ENCODE measurements around the gene OPCML. TPM values are rescaled to one million over a fixed set of nuclear protein-coding genes. Genes with fewer than 3 reads are reported as not detected.
A peak's percentile ranks its signal among the peaks of the same experiment; 100 is the strongest.

The OPCML gene
- total and polyA plus RNA-seq, 2 experiments from 2014 or later: 1.2 to 4.4 TPM

DNA sequence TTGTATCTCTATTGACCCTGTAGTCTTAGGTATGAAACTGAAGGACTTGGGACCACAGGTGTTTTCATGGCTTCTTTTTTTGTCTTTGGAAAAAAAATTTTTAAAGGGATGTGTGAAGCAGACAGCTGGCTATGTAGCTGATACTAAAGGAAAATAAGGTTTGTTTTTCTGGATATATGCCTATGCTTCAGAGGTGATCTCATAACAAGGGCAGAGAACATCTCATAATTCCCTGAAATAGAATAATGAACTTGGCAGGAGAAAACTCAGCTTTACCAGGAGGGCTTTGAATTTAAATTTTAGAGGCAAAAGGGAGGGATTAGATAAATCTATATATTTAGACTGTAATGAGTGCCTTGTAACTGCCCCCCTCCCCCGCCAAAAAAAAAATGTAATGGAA, 714.9 kb downstream of the OPCML start:
- peaks cover 12% of the 10 kb centered on the region; the same call in 1 of the 2 replicates for H3K9me2 ChIP-seq (ENCODE audit: insufficient read depth)
- no peak overlapping the region for H3K4me3 ChIP-seq
- no peak overlapping the region for H2AFZ ChIP-seq
- peaks cover 27% of the 10 kb centered on the region for H3K4me1 Mint-ChIP-seq
- no peak for ATAC-seq
- H3K79me2 ChIP-seq (replicated peaks; ENCODE audit: insufficient read depth): no peaks in the 10 kb centered on the region
- H3K27ac Mint-ChIP-seq: no peak overlapping the region
- H3K9me3 Mint-ChIP-seq: no peaks in the 10 kb centered on the region
- H3K27ac ChIP-seq (ENCODE audit: low read depth): no peak overlapping the region
- H3F3A ChIP-seq (replicated peaks; ENCODE audit: low read depth): no peaks in the 10 kb centered on the region
- no peaks in the 10 kb centered on the region for H4K20me1 ChIP-seq (replicated peaks; ENCODE audit: insufficient read depth)
- H3K27me3 ChIP-seq (ENCODE audit: insufficient read depth): no peaks in the 10 kb centered on the region
- TF ChIP-seq JUNB (IDR thresholded peaks at IDR 0.05; ENCODE audit: unreplicated experiment): no peak
- H3K36me3 ChIP-seq (ENCODE audit: insufficient read depth): no peaks in the 10 kb centered on the region
- H3K4me2 ChIP-seq: no peak overlapping the region
- no peaks in the 10 kb centered on the region for H3K27me3 Mint-ChIP-seq (ENCODE audit: insufficient read depth, low read depth, poor library complexity)
- H3K36me3 Mint-ChIP-seq (ENCODE audit: low read depth): no peaks in the 10 kb centered on the region
- H3K4me1 ChIP-seq (ENCODE audit: insufficient read depth): peaks cover 9% of the 10 kb centered on the region; the same call in 1 of the 2 replicates
- DNase-seq (ENCODE audit: low spot score): no peak
- no peak overlapping the region for H3K4me3 Mint-ChIP-seq

DNA sequence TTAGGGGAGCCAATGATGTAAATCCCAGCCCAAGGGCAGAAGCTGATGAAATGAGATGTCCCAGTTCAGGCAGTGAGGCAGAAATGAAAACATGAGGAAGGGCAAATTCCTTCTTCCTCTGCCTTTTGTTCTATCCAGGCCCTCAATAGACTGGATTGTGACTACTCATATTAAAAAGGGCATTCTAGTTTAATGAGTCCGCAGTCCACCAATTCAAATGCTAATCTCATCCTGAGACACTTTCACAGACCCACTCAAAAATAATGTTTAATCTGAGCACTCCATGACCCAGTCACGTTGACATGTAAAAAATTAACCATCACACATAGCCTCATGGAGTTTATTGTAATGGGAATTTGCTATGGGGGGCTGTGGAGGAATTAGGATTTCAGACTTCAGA, 717.9 kb downstream of the OPCML start:
- no peaks in the 10 kb centered on the region for H3K27me3 Mint-ChIP-seq (ENCODE audit: insufficient read depth, low read depth, poor library complexity)
- H3K4me1 Mint-ChIP-seq: peaks cover 15% of the 10 kb centered on the region

DNA sequence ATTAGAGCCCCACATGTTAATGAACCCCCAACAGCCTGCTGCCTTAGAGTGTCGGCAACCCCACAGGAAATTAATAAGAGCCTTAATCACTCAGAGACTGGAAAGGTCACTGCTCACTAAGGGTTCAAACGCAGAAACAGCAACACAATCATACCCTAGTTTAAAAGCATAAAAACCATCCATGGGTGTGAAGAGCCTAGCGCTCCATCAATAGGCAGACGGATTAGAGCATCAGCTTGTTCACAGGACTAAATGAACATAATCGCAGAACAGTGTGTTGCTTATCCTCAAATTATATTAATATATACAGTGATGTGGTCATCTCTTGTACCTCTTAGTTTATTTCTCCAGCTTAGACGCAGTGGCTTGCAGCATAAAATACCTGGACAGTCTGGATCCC, 720.7 kb downstream of the OPCML start:
- Histone ChIP-seq H3K36me3 (ENCODE audit: insufficient read depth) (no peaks in the 10 kb centered on the region), H3K79me2 (replicated peaks; ENCODE audit: insufficient read depth) (no peaks in the 10 kb centered on the region), H3K4me2 (no peak overlapping the region), H3K9me2 (ENCODE audit: insufficient read depth) (peaks cover 7% of the 10 kb centered on the region; the same call in 1 of the 2 replicates), H3K27me3 (ENCODE audit: insufficient read depth) (no peaks in the 10 kb centered on the region), H3F3A (replicated peaks; ENCODE audit: low read depth) (no peaks in the 10 kb centered on the region), H4K20me1 (replicated peaks; ENCODE audit: insufficient read depth) (no peaks in the 10 kb centered on the region), H3K4me3 (no peak overlapping the region), H3K4me1 (ENCODE audit: insufficient read depth) (peaks cover 18% of the 10 kb centered on the region), H3K27ac (ENCODE audit: low read depth) (no peak overlapping the region), H2AFZ (no peak overlapping the region)
- H3K36me3 Mint-ChIP-seq (ENCODE audit: low read depth): no peaks in the 10 kb centered on the region
- DNase-seq (ENCODE audit: low spot score) (no peak), ATAC-seq (no peak)
- H3K27me3 Mint-ChIP-seq (ENCODE audit: insufficient read depth, low read depth, poor library complexity): peaks cover 1% of the 10 kb centered on the region
- H3K4me3 Mint-ChIP-seq: no peak overlapping the region
- H3K9me3 Mint-ChIP-seq: no peaks in the 10 kb centered on the region
- H3K27ac Mint-ChIP-seq: no peak overlapping the region
- peaks cover 21% of the 10 kb centered on the region for H3K4me1 Mint-ChIP-seq
- no peak for TF ChIP-seq ZNF114 (CRISPR knock-in tag; IDR thresholded peaks at IDR 0.05)
- TF ChIP-seq POLR2AphosphoS5 (IDR thresholded peaks at IDR 0.05; ENCODE audit: low read depth): no peak
- TF ChIP-seq, protein P1, sequence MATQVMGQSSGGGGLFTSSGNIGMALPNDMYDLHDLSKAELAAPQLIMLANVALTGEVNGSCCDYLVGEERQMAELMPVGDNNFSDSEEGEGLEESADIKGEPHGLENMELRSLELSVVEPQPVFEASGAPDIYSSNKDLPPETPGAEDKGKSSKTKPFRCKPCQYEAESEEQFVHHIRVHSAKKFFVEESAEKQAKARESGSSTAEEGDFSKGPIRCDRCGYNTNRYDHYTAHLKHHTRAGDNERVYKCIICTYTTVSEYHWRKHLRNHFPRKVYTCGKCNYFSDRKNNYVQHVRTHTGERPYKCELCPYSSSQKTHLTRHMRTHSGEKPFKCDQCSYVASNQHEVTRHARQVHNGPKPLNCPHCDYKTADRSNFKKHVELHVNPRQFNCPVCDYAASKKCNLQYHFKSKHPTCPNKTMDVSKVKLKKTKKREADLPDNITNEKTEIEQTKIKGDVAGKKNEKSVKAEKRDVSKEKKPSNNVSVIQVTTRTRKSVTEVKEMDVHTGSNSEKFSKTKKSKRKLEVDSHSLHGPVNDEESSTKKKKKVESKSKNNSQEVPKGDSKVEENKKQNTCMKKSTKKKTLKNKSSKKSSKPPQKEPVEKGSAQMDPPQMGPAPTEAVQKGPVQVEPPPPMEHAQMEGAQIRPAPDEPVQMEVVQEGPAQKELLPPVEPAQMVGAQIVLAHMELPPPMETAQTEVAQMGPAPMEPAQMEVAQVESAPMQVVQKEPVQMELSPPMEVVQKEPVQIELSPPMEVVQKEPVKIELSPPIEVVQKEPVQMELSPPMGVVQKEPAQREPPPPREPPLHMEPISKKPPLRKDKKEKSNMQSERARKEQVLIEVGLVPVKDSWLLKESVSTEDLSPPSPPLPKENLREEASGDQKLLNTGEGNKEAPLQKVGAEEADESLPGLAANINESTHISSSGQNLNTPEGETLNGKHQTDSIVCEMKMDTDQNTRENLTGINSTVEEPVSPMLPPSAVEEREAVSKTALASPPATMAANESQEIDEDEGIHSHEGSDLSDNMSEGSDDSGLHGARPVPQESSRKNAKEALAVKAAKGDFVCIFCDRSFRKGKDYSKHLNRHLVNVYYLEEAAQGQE (IDR thresholded peaks at IDR 0.05; ENCODE audit: unreplicated experiment): no peak
- TF ChIP-seq, protein P2, sequence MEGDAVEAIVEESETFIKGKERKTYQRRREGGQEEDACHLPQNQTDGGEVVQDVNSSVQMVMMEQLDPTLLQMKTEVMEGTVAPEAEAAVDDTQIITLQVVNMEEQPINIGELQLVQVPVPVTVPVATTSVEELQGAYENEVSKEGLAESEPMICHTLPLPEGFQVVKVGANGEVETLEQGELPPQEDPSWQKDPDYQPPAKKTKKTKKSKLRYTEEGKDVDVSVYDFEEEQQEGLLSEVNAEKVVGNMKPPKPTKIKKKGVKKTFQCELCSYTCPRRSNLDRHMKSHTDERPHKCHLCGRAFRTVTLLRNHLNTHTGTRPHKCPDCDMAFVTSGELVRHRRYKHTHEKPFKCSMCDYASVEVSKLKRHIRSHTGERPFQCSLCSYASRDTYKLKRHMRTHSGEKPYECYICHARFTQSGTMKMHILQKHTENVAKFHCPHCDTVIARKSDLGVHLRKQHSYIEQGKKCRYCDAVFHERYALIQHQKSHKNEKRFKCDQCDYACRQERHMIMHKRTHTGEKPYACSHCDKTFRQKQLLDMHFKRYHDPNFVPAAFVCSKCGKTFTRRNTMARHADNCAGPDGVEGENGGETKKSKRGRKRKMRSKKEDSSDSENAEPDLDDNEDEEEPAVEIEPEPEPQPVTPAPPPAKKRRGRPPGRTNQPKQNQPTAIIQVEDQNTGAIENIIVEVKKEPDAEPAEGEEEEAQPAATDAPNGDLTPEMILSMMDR (conservative IDR thresholded peaks at IDR 0.05; ENCODE audit: low read depth in 2 of 2): no peak

More for the DNA sequence above, 717.9 kb downstream of the OPCML start:
- Histone ChIP-seq H3K4me2 (0 out of 2 replicates have a peak overlapping the region, but pooled peaks have one; percentile 25), H3K36me3 (ENCODE audit: insufficient read depth) (no peaks in the 10 kb centered on the region), H4K20me1 (replicated peaks; ENCODE audit: insufficient read depth) (no peaks in the 10 kb centered on the region), H3K79me2 (replicated peaks; ENCODE audit: insufficient read depth) (no peaks in the 10 kb centered on the region), H2AFZ (no peak overlapping the region), H3K4me1 (ENCODE audit: insufficient read depth) (peaks cover 9% of the 10 kb centered on the region; the same call in 1 of the 2 replicates), H3K4me3 (no peak overlapping the region), H3F3A (replicated peaks; ENCODE audit: low read depth) (no peaks in the 10 kb centered on the region), H3K27ac (ENCODE audit: low read depth) (no peak overlapping the region), H3K27me3 (ENCODE audit: insufficient read depth) (no peaks in the 10 kb centered on the region), H3K9me2 (ENCODE audit: insufficient read depth) (peaks cover 7% of the 10 kb centered on the region; the same call in 1 of the 2 replicates)
- ATAC-seq (no peak), DNase-seq (ENCODE audit: low spot score) (no peak)
- Mint-ChIP-seq H3K9me3 (no peaks in the 10 kb centered on the region), H3K27ac (no peak overlapping the region), H3K36me3 (ENCODE audit: low read depth) (no peaks in the 10 kb centered on the region), H3K4me3 (no peak overlapping the region)
- TF ChIP-seq ZNF114 (CRISPR knock-in tag; IDR thresholded peaks at IDR 0.05) (no peak), EZH2phosphoT487 (IDR thresholded peaks at IDR 0.05; ENCODE audit: unreplicated experiment) (no peak), JUNB (IDR thresholded peaks at IDR 0.05; ENCODE audit: unreplicated experiment) (no peak), STAT1 (IDR thresholded peaks at IDR 0.05; ENCODE audit: unreplicated experiment) (no peak), NANOG (IDR thresholded peaks at IDR 0.05; ENCODE audit: borderline replicate concordance) (no peak), POLR2AphosphoS5 (IDR thresholded peaks at IDR 0.05; ENCODE audit: low read depth) (no peak)
- TF ChIP-seq, protein P2 (conservative IDR thresholded peaks at IDR 0.05; ENCODE audit: low read depth in 2 of 2): no peak
- TF ChIP-seq, protein P3, sequence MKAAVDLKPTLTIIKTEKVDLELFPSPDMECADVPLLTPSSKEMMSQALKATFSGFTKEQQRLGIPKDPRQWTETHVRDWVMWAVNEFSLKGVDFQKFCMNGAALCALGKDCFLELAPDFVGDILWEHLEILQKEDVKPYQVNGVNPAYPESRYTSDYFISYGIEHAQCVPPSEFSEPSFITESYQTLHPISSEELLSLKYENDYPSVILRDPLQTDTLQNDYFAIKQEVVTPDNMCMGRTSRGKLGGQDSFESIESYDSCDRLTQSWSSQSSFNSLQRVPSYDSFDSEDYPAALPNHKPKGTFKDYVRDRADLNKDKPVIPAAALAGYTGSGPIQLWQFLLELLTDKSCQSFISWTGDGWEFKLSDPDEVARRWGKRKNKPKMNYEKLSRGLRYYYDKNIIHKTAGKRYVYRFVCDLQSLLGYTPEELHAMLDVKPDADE (IDR thresholded peaks at IDR 0.05): no peak

Data from GM23338 (cell line).